HL-60 (cell line): ENCODE data around the gene MYOM1.

Source experiments
- DNase-seq, 2 experiments: peaks; one replicate each; pipeline ENCODE4 v3.0.0-alpha.2; 2010 to 2020; ENCODE audit warnings: low read depth in 1 of 2, low spot score in 1 of 2
- H3K27ac ChIP-seq: fragments of 250-450 bp; sonication (Bioruptor Pico); replicated peaks from 2 replicates; pipeline ENCODE4 v1.5.1; 2020; ENCODE audit warnings: mild to moderate bottlenecking, moderate library complexity
- H3K27me3 ChIP-seq: fragments of 250-450 bp; sonication (Bioruptor Pico); 2 replicates; pipeline ENCODE4 v1.5.1; 2021; ENCODE audit warnings: mild to moderate bottlenecking, moderate library complexity; ENCODE audit not compliant: insufficient read depth, poor library complexity, severe bottlenecking
- H3K4me3 ChIP-seq: replicated peaks from 2 replicates; pipeline ENCODE4 v1.5.1; 2011; ENCODE audit warnings: mild to moderate bottlenecking, control low read depth, low read length; ENCODE audit not compliant: insufficient read depth
- GABPA ChIP-seq: IDR thresholded peaks from 2 replicates; pipeline ENCODE4 v1.6.1; 2012; ENCODE audit warnings: low read depth
- POLR2AphosphoS5 ChIP-seq: IDR thresholded peaks from 2 replicates; pipeline ENCODE4 v1.6.1; 2012; ENCODE audit warnings: low read depth
- SPI1 ChIP-seq: IDR thresholded peaks from 2 replicates; pipeline ENCODE4 v1.6.1; 2012; ENCODE audit warnings: low read depth, mild to moderate bottlenecking, borderline replicate concordance
- TF ChIP-seq, protein P1 (sequence below): IDR thresholded peaks from one replicate; pipeline ENCODE4 v1.5.1; 2011; ENCODE audit warnings: low read length, control low read depth, inconsistent platforms; ENCODE audit not compliant: insufficient read depth
- TF ChIP-seq, protein P2 (sequence below): IDR thresholded peaks from 2 replicates; pipeline ENCODE4 v1.6.1; 2012; ENCODE audit warnings: low read depth; ENCODE audit not compliant: insufficient replicate concordance

MYOM1 gene

DNA sequence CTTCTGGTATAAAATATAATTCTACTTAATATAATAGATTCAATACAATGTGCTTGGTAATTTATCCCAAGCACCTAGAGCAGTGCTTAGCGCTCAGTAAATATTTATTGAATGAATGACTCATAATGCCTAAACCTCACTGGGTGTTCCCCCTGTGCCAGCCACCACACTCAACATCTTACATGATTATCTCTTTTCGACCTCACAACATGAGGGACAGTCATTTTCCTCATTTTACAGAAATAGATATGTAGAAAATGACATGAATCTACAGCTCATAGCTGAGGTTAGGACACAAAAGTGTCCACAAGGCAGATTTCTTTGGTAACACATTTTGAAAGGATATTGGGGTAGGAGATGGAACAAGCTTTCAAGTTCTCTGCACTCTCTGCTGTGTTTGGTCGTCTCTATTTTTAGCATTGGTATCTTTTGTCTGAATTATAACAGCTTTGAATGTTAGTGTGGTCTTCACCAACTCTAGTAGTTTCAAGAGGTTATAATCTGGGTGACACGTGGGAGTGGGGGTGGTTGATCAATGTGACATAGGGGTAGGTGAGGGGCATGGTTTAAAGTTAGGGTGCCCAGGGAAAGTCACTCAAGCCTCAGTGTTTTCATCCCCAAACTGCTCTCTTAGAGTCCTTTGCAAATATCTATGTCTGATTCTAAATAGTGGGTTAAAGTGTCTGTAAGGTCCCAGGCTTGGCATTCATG, 9.8 kb downstream of the MYOM1 start:
- no peak for DNase-seq
- TF ChIP-seq, protein P1, sequence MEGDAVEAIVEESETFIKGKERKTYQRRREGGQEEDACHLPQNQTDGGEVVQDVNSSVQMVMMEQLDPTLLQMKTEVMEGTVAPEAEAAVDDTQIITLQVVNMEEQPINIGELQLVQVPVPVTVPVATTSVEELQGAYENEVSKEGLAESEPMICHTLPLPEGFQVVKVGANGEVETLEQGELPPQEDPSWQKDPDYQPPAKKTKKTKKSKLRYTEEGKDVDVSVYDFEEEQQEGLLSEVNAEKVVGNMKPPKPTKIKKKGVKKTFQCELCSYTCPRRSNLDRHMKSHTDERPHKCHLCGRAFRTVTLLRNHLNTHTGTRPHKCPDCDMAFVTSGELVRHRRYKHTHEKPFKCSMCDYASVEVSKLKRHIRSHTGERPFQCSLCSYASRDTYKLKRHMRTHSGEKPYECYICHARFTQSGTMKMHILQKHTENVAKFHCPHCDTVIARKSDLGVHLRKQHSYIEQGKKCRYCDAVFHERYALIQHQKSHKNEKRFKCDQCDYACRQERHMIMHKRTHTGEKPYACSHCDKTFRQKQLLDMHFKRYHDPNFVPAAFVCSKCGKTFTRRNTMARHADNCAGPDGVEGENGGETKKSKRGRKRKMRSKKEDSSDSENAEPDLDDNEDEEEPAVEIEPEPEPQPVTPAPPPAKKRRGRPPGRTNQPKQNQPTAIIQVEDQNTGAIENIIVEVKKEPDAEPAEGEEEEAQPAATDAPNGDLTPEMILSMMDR = no peak
- TF ChIP-seq GABPA (no peak), SPI1 (no peak), POLR2AphosphoS5 (no peak)
- TF ChIP-seq, protein P2, sequence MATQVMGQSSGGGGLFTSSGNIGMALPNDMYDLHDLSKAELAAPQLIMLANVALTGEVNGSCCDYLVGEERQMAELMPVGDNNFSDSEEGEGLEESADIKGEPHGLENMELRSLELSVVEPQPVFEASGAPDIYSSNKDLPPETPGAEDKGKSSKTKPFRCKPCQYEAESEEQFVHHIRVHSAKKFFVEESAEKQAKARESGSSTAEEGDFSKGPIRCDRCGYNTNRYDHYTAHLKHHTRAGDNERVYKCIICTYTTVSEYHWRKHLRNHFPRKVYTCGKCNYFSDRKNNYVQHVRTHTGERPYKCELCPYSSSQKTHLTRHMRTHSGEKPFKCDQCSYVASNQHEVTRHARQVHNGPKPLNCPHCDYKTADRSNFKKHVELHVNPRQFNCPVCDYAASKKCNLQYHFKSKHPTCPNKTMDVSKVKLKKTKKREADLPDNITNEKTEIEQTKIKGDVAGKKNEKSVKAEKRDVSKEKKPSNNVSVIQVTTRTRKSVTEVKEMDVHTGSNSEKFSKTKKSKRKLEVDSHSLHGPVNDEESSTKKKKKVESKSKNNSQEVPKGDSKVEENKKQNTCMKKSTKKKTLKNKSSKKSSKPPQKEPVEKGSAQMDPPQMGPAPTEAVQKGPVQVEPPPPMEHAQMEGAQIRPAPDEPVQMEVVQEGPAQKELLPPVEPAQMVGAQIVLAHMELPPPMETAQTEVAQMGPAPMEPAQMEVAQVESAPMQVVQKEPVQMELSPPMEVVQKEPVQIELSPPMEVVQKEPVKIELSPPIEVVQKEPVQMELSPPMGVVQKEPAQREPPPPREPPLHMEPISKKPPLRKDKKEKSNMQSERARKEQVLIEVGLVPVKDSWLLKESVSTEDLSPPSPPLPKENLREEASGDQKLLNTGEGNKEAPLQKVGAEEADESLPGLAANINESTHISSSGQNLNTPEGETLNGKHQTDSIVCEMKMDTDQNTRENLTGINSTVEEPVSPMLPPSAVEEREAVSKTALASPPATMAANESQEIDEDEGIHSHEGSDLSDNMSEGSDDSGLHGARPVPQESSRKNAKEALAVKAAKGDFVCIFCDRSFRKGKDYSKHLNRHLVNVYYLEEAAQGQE = no peak
- Histone ChIP-seq H3K27me3 (no peaks in the 10 kb centered on the region), H3K4me3 (no peak overlapping the region), H3K27ac (no peak overlapping the region)

DNA sequence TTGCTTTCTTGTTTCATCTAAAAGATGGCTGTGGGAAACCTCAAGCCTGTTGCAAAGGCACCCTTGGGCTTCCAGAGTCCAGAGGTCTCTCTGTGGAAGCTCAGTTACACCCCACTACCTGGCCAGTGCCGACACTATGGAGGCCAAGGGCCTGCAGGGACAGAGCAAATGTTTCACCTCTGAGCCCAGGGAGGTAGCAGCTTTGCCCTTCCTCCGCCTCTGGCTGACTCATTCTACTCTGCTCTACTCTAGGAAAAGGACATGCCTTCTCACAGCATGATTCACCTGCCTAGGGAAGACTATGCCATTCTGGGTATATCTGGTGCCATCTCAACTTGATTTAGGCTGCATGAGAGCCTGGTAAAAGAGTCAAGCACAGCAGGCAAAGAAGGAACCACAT, 12.2 kb downstream of the MYOM1 start:
- TF ChIP-seq, protein P1 = no peak
- no peak for TF ChIP-seq POLR2AphosphoS5
- TF ChIP-seq GABPA = no peak
- TF ChIP-seq SPI1 = no peak
- TF ChIP-seq, protein P2 = no peak
- Histone ChIP-seq H3K27ac (no peak overlapping the region), H3K4me3 (no peak overlapping the region), H3K27me3 (no peaks in the 10 kb centered on the region)
- no peak for DNase-seq

DNA sequence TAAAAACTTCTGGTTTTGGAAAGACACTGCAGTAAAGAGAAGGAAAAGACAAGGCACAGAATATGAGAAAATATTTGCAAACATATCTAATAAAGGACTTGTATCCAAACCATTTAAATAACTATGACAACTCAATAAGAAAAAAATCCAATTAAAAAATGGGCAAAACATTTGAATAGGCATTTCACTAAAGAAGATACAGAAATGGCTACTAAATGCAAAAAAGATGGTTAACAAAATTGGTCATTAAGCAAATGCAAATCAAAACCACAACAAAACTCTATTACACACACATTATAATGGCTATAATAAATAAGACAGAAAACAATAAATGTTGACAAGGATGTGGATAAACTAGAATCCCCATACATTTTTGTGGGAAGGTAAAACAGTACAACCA, 14.5 kb downstream of the MYOM1 start:
- TF ChIP-seq, protein P2 = no peak
- TF ChIP-seq POLR2AphosphoS5 (no peak), GABPA (no peak), SPI1 (no peak)
- TF ChIP-seq, protein P1 = no peak
- no peak for DNase-seq
- Histone ChIP-seq H3K4me3 (no peak overlapping the region), H3K27me3 (no peaks in the 10 kb centered on the region), H3K27ac (no peak overlapping the region)
